ENCODE data around the gene ATG101.

Gene ATG101

GRCh38 chr12:52062167-52063081 is 7.4 kb upstream of the ATG101 start:
- Mint-ChIP-seq H3K4me1 (peaks cover 13% of the 10 kb centered on the region), H3K36me3 (ENCODE audit: low read depth) (no peaks in the 10 kb centered on the region), H3K4me3 (no peak overlapping the region), H3K27ac (no peak overlapping the region), H3K27me3 (ENCODE audit: low read depth) (peaks cover 4% of the 10 kb centered on the region), H3K9me3 (no peaks in the 10 kb centered on the region)
- TF ChIP-seq, protein P1, sequence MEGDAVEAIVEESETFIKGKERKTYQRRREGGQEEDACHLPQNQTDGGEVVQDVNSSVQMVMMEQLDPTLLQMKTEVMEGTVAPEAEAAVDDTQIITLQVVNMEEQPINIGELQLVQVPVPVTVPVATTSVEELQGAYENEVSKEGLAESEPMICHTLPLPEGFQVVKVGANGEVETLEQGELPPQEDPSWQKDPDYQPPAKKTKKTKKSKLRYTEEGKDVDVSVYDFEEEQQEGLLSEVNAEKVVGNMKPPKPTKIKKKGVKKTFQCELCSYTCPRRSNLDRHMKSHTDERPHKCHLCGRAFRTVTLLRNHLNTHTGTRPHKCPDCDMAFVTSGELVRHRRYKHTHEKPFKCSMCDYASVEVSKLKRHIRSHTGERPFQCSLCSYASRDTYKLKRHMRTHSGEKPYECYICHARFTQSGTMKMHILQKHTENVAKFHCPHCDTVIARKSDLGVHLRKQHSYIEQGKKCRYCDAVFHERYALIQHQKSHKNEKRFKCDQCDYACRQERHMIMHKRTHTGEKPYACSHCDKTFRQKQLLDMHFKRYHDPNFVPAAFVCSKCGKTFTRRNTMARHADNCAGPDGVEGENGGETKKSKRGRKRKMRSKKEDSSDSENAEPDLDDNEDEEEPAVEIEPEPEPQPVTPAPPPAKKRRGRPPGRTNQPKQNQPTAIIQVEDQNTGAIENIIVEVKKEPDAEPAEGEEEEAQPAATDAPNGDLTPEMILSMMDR (IDR thresholded peaks at IDR 0.05; ENCODE audit: unreplicated experiment in 3 of 3) = no peak

DNA sequence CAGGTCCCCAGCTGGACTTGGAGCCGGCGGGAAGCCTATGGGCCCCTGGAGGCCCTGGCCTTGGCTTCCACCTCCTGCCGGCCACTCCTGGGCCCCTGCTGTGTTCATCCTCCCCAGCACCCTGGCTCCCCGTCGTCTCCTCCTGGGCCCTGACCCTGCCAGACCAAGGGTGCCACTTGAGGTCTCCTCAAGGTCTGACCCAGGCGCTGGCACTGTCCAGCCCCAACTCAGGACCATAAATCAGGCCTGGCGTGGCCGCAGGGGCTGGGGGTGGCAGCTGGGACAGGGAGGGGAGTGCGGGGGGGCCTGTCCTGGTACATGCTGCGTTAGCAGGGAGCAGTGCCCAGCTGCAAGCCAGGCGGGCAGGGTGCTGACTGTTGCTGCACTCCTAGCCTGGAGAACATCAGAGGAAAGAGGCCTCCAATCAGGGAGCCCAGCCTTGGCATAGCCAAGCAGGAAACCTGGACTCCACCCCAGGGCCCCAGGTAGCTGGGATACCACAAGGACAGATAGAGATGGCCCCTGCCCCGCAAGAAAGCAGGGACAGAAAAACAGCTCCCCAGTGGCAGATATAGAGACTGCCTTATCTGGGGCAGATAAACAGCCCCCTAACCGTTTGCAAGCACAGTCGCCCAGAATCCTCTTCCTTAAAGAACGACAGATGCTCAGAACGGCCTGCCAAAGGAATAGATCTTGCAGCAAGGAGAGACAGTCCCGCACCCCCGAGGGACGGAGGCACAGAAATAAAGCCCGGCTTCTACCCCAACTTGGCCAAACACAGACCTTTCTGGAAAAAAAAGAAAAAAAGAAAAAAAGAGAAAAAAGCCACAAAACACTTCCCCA is 6.5 kb upstream of the ATG101 start:
- Mint-ChIP-seq H3K27me3 (ENCODE audit: low read depth) (peaks cover 4% of the 10 kb centered on the region), H3K9me3 (no peaks in the 10 kb centered on the region), H3K36me3 (ENCODE audit: low read depth) (no peaks in the 10 kb centered on the region), H3K4me3 (peak overlapping the region in 1 of 3 experiments; percentile 49), H3K4me1 (peaks cover 11% of the 10 kb centered on the region), H3K27ac (no peak overlapping the region)
- TF ChIP-seq, protein P1 (IDR thresholded peaks at IDR 0.05; ENCODE audit: unreplicated experiment in 3 of 3) = no peak

GRCh38 chr12:52063981-52064649 is 5.7 kb upstream of the ATG101 start:
- Mint-ChIP-seq H3K36me3 (ENCODE audit: low read depth) (no peaks in the 10 kb centered on the region), H3K27ac (no peak overlapping the region), H3K27me3 (ENCODE audit: low read depth) (peaks cover 4% of the 10 kb centered on the region), H3K4me3 (no peak overlapping the region), H3K4me1 (peaks cover 7% of the 10 kb centered on the region), H3K9me3 (no peaks in the 10 kb centered on the region)
- TF ChIP-seq, protein P1 (IDR thresholded peaks at IDR 0.05; ENCODE audit: unreplicated experiment in 3 of 3) = no peak

GRCh38 chr12:52066346-52067080 is 3.3 kb upstream of the ATG101 start:
- TF ChIP-seq, protein P1 (IDR thresholded peaks at IDR 0.05; ENCODE audit: unreplicated experiment in 3 of 3) = no peak
- Mint-ChIP-seq H3K4me3 (peak overlapping the region in 2 of 3 experiments; percentile 28 to 30), H3K27ac (peak overlapping the region in 1 of 3 experiments; percentile 27), H3K27me3 (ENCODE audit: low read depth) (peaks cover 4% of the 10 kb centered on the region), H3K4me1 (peaks cover 27% of the 10 kb centered on the region), H3K36me3 (ENCODE audit: low read depth) (no peaks in the 10 kb centered on the region), H3K9me3 (no peaks in the 10 kb centered on the region)

GRCh38 chr12:52067081-52067374 is 2.8 kb upstream of the ATG101 start:
- peaks cover 31% of the 10 kb centered on the region for H3K4me1 Mint-ChIP-seq
- no peak overlapping the region for H3K27ac Mint-ChIP-seq
- TF ChIP-seq, protein P1 (IDR thresholded peaks at IDR 0.05; ENCODE audit: unreplicated experiment in 3 of 3) = no peak
- H3K27me3 Mint-ChIP-seq (ENCODE audit: low read depth) = peaks cover 4% of the 10 kb centered on the region
- H3K36me3 Mint-ChIP-seq (ENCODE audit: low read depth) = peaks cover 2% of the 10 kb centered on the region
- peak overlapping the region in 2 of 3 experiments; percentile 32 to 62 for H3K4me3 Mint-ChIP-seq
- no peaks in the 10 kb centered on the region for H3K9me3 Mint-ChIP-seq
